Transverse colon (tissue), 4 donors: ENCODE results near the gene NOL9. TPM values are rescaled to one million over a fixed set of nuclear protein-coding genes. Genes with fewer than 3 reads are reported as not detected.

Experiments used
- DNase-seq: peaks from one replicate; pipeline ENCODE4 v3.0.0-alpha.2; 2019
- H3K27ac ChIP-seq, 4 donors: fragments of 200-600 bp; sonication (generic); 2 replicates each; pipeline ENCODE4 v1.5.1; 2016 to 2018; ENCODE audit warnings: inconsistent platforms in 4 of 4
- H3K27me3 ChIP-seq: fragments of 200-600 bp; sonication (generic); 2 replicates; pipeline ENCODE4 v1.5.1; 2017; ENCODE audit warnings: inconsistent platforms
- H3K36me3 ChIP-seq, 4 donors: fragments of 200-600 bp; sonication (generic); 2 replicates each; pipeline ENCODE4 v1.5.1; 2017 to 2019; ENCODE audit warnings: inconsistent platforms in 4 of 4
- H3K4me1 ChIP-seq, 4 donors: fragments of 200-600 bp; sonication (generic); 2 replicates each; pipeline ENCODE4 v1.5.1; 2017 to 2020; ENCODE audit warnings: inconsistent platforms in 4 of 4
- H3K4me3 ChIP-seq, 4 donors: fragments of 200-600 bp; sonication (generic); 1 replicate in 1 of 4; 2 replicates in 3 of 4; pipeline versions ENCODE4 v1.5.1 to v1.6.1; 2017 to 2019; ENCODE audit warnings: inconsistent platforms in 4 of 4
- H3K9me3 ChIP-seq, 2 donors: fragments of 200-600 bp; sonication (generic); 2 replicates each; pipeline ENCODE4 v1.5.1; 2017 to 2019; ENCODE audit warnings: inconsistent platforms in 2 of 2
- EP300 ChIP-seq: sonication (generic); formaldehyde crosslinking; IDR thresholded peaks from one replicate; pipeline ENCODE4 v1.6.1; 2017; ENCODE audit warnings: antibody characterized with exemption, low read depth
- POLR2A ChIP-seq: fragments of 450-650 bp; IDR thresholded peaks from one replicate; pipeline ENCODE4 v1.6.1; 2016; ENCODE audit warnings: antibody characterized with exemption, mild to moderate bottlenecking, moderate library complexity
- POLR2AphosphoS5 ChIP-seq, 3 donors: sonication (generic); formaldehyde crosslinking; IDR thresholded peaks; one replicate each; pipeline ENCODE4 v1.6.1; 2016; ENCODE audit warnings: antibody characterized with exemption in 3 of 3
- WGBS, 2 donors: methylation state at CpG; one replicate each; pipeline ENCODE4 v1.1.5; 2018; ENCODE audit warnings: low coverage in 1 of 2; 5-methylcytosine and 5-hydroxymethylcytosine counted together
- in situ Hi-C, 4 donors: fragments of 200-750 bp; cut with MboI; loops; one replicate each; pipeline versions ENCODE4 v1.15.0 to v1.15.1; 2017; ENCODE audit warnings: low sequenced_read_pairs in 3 of 4, low pct_ligation_motif_present in 1 of 4, low pct_unique_long_range_greater_than_20kb in 1 of 4
- intact Hi-C: fragments of 100-400 bp; cut with DNase I; formaldehyde crosslinking; loops from one replicate; pipeline ENCODE4 v1.15.1; 2023; ENCODE audit warnings: low total_unique reads
- total RNA-seq, 4 donors: library from RNA; depleted of rRNA; stranded (reverse); fragments of >200 nt; gene quantifications; one replicate each; pipeline ENCODE4 v1.1.0, GENCODE V29; 2016
- TF ChIP-seq, protein P1 (sequence below), 5 experiments: fragments of 200-600 bp in 3 of 5; fragments of 450-650 bp in 2 of 5; sonication (generic) in 3 of 5; IDR thresholded peaks; 1 replicate in 2 of 5; 2 replicates in 3 of 5; pipeline ENCODE4 v1.5.1; 2016 to 2017; ENCODE audit warnings: antibody characterized with exemption in 5 of 5, inconsistent platforms in 3 of 5, mild to moderate bottlenecking in 2 of 5, moderate library complexity in 1 of 5

Gene NOL9
- total RNA-seq, 4 donors from 2014 or later: 8.0 to 30.0 (median 13.8) TPM

DNA sequence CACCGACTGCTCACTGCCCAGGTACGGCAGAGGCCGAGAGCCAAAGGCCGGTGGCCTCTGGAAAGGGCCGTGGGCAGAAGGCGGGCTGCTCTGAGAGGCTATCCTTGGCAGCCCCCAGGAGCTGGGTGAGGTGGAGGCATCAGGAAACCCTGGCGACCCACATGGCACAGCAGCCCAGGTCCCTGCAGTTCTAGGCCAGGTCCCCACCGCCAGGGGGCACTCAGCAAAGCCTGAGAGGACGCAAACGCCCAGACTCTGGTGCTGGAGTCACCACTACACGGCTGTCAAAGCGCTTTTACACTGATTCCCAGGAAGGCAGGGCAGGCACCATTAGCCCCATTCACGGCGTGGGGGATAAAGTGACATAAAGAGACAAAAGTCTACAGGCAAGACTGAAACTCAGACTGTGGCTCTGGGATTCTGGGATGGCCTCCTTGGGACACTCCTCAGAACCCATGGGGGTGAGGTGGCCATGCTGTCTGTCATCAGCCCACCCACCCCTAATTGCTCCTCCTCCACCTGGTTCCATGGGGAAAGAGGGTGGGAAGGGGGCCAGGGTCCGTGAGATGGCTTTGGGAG, 67.8 kb downstream of the NOL9 start:
- Histone ChIP-seq H3K4me3 (no peak overlapping the region), H3K27ac (no peak overlapping the region), H3K4me1 (peaks cover 6 to 62% (median 50%) of the 10 kb centered on the region in 4 donors), H3K27me3 (peaks cover 19% of the 10 kb centered on the region), H3K36me3 (no peaks in the 10 kb centered on the region), H3K9me3 (no peaks in the 10 kb centered on the region)
- no peak for TF ChIP-seq POLR2A
- TF ChIP-seq, protein P1, sequence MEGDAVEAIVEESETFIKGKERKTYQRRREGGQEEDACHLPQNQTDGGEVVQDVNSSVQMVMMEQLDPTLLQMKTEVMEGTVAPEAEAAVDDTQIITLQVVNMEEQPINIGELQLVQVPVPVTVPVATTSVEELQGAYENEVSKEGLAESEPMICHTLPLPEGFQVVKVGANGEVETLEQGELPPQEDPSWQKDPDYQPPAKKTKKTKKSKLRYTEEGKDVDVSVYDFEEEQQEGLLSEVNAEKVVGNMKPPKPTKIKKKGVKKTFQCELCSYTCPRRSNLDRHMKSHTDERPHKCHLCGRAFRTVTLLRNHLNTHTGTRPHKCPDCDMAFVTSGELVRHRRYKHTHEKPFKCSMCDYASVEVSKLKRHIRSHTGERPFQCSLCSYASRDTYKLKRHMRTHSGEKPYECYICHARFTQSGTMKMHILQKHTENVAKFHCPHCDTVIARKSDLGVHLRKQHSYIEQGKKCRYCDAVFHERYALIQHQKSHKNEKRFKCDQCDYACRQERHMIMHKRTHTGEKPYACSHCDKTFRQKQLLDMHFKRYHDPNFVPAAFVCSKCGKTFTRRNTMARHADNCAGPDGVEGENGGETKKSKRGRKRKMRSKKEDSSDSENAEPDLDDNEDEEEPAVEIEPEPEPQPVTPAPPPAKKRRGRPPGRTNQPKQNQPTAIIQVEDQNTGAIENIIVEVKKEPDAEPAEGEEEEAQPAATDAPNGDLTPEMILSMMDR (IDR thresholded peaks at IDR 0.05): peak; percentile 83 to 91 (median 89)
- WGBS, 2 donors: 4% methylated on average over 14 of the region's 15 CpGs; no CpG with 5 or more reads in 1 of the 2 donors
- intact Hi-C loops: no loop called here
- DNase-seq: peak; percentile 92
- in situ Hi-C loops: loop anchor here (10.0 to 25.0 kb wide), 2 partner anchors 151 to 158 kb away; no protein-coding TSS in a partner anchor

- Histone ChIP-seq H3K36me3 (no peaks in the 10 kb centered on the region), H3K4me1 (peaks cover 0 to 53% (median 46%) of the 10 kb centered on the region in 4 donors), H3K27ac (peak overlapping the region in 2 of 4 donors; percentile 11 to 44), H3K4me3 (peak overlapping the region in 3 of 4 donors; percentile 21 to 57 (median 44)), H3K27me3 (peaks cover 19% of the 10 kb centered on the region), H3K9me3 (no peaks in the 10 kb centered on the region)
- in situ Hi-C loops: loop anchor here (10.0 to 25.0 kb wide), 2 partner anchors 152 to 159 kb away; no protein-coding TSS in a partner anchor
- intact Hi-C loops: loop anchor here (2.0 kb wide), 1 partner anchor 161 kb away; no protein-coding TSS in a partner anchor
- WGBS, 2 donors: 1% methylated on average over 27 of the region's 80 CpGs; no CpG with 5 or more reads in 1 of the 2 donors
- no peak for DNase-seq
- TF ChIP-seq EP300: no peak
- TF ChIP-seq, protein P1 (IDR thresholded peaks at IDR 0.05): no peak
- no peak for TF ChIP-seq POLR2AphosphoS5 (IDR thresholded peaks at IDR 0.05)
- no peak for TF ChIP-seq POLR2A
Observed at GRCh38 chr1:6485168-6486101, 68.9 kb downstream of the NOL9 start.

GRCh38 chr1:6484826-6485167, 69.5 kb downstream of the NOL9 start:
- H3K9me3 ChIP-seq: no peaks in the 10 kb centered on the region
- H3K36me3 ChIP-seq: no peaks in the 10 kb centered on the region
- in situ Hi-C loops (loop anchor here (10.0 to 25.0 kb wide), 2 partner anchors 153 to 160 kb away; no protein-coding TSS in a partner anchor), intact Hi-C loops (loop anchor here (2.0 kb wide), 1 partner anchor 162 kb away; no protein-coding TSS in a partner anchor)
- 17 to 50% methylated on average over 2 to 11 of the region's 13 CpGs for WGBS, 2 donors
- DNase-seq: no peak
- TF ChIP-seq EP300 (no peak), POLR2AphosphoS5 (IDR thresholded peaks at IDR 0.05) (no peak)
- TF ChIP-seq, protein P1 (IDR thresholded peaks at IDR 0.05): no peak
- H3K27ac ChIP-seq: peak overlapping the region in 2 of 4 donors; percentile 11 to 44
- H3K4me3 ChIP-seq: peak overlapping the region in 3 of 4 donors; percentile 21 to 57 (median 44)
- peaks cover 0 to 46% (median 41%) of the 10 kb centered on the region in 4 donors for H3K4me1 ChIP-seq
- peaks cover 19% of the 10 kb centered on the region for H3K27me3 ChIP-seq

GRCh38 chr1:6483761-6484117, 70.6 kb downstream of the NOL9 start:
- H3K4me1 ChIP-seq: peaks cover 0 to 36% (median 31%) of the 10 kb centered on the region in 4 donors
- 95% methylated on average over 7 of the region's 7 CpGs; no CpG with 5 or more reads in 1 of the 2 donors for whole genome bisulfite sequencing, 2 donors
- no peak overlapping the region for H3K4me3 ChIP-seq
- H3K27ac ChIP-seq: peak overlapping the region in 2 of 4 donors; percentile 54 to 64
- no peaks in the 10 kb centered on the region for H3K9me3 ChIP-seq
- TF ChIP-seq, protein P1 (IDR thresholded peaks at IDR 0.05): no peak
- TF ChIP-seq EP300 (no peak), POLR2A (no peak), POLR2AphosphoS5 (IDR thresholded peaks at IDR 0.05) (no peak)
- H3K36me3 ChIP-seq: no peaks in the 10 kb centered on the region
- no peak for DNase-seq
- H3K27me3 ChIP-seq: peaks cover 19% of the 10 kb centered on the region
- in situ Hi-C loops: loop anchor here (10.0 to 25.0 kb wide), 2 partner anchors 154 to 161 kb away; no protein-coding TSS in a partner anchor
- intact Hi-C loops: loop anchor here (2.0 kb wide), 1 partner anchor 163 kb away; no protein-coding TSS in a partner anchor
